ENCODE data around the gene RIF1. TPM values are rescaled to one million over a fixed set of nuclear protein-coding genes. Genes with fewer than 3 reads are reported as not detected.

RIF1 gene, protein sequence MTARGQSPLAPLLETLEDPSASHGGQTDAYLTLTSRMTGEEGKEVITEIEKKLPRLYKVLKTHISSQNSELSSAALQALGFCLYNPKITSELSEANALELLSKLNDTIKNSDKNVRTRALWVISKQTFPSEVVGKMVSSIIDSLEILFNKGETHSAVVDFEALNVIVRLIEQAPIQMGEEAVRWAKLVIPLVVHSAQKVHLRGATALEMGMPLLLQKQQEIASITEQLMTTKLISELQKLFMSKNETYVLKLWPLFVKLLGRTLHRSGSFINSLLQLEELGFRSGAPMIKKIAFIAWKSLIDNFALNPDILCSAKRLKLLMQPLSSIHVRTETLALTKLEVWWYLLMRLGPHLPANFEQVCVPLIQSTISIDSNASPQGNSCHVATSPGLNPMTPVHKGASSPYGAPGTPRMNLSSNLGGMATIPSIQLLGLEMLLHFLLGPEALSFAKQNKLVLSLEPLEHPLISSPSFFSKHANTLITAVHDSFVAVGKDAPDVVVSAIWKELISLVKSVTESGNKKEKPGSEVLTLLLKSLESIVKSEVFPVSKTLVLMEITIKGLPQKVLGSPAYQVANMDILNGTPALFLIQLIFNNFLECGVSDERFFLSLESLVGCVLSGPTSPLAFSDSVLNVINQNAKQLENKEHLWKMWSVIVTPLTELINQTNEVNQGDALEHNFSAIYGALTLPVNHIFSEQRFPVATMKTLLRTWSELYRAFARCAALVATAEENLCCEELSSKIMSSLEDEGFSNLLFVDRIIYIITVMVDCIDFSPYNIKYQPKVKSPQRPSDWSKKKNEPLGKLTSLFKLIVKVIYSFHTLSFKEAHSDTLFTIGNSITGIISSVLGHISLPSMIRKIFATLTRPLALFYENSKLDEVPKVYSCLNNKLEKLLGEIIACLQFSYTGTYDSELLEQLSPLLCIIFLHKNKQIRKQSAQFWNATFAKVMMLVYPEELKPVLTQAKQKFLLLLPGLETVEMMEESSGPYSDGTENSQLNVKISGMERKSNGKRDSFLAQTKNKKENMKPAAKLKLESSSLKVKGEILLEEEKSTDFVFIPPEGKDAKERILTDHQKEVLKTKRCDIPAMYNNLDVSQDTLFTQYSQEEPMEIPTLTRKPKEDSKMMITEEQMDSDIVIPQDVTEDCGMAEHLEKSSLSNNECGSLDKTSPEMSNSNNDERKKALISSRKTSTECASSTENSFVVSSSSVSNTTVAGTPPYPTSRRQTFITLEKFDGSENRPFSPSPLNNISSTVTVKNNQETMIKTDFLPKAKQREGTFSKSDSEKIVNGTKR (N-terminal part only)
- 35.5 and 50.1 TPM in 2 replicates for total RNA-seq

GRCh38 chr2:151409601-151410484 is at the start of gene RIF1:
Gene RIF1 (plus strand): TSS chr2:151409902. CDS start chr2:151410424, 522 bp downstream.

Small RNA genes within 50 kb of the gene (small RNA-seq; reads per million reads assigned to genes)
- gene MIR4773-1: not detected
- gene RN7SL124P: not detected

Other genes starting within 250 kb of the RIF1 start
- 8.4 and 10.4 TPM in 2 replicates for gene RBM43, start 148.0 kb upstream of the RIF1 start, total RNA-seq
- gene NMI, start 120.2 kb upstream of the RIF1 start, total RNA-seq: 9.1 and 10.4 TPM in 2 replicates
- 13.1 and 38.5 TPM in 2 replicates for gene TNFAIP6, start 52.3 kb upstream of the RIF1 start, total RNA-seq